GM18507 (cell line): Measurements from ENCODE around the gene NBPF6.
"Not testable (repeated sequence)": the region's sequence is repeated elsewhere in the genome, so short reads cannot be mapped to it uniquely, and the experiment has no call there.

Source experiments
- DNase-seq: peaks from one replicate; pipeline ENCODE4 v3.0.0; 2011; ENCODE audit warnings: low read depth; ENCODE audit not compliant: insufficient read length; ENCODE audit errors: extremely low spot score
- FAIRE-seq: peaks from 2 replicates; lab custom pipeline; 2011; peaks lifted over from hg19 to GRCh38; lab: Jason Lieb, UNC

Gene NBPF6

DNA sequence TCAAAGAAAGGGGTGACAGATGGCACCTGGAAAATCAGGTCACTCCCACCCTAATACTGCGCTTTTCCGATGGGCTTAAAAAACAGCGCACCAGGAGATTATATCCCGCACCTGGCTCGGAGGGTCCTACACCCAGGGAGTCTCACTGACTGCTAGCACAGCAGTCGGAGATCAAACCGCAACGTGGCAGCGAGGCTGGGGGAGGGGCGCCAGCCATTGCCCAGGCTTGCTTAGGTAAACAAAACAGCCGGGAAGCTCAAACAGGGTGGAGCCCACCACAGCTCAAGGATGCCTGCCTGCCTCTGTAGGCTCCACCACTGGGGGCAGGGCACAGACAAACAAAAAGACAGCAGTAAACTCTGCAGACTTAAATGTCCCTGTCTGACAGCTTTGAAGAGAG is 36.6 kb downstream of the NBPF6 start:
- FAIRE-seq, result not testable (repeated sequence)

DNA sequence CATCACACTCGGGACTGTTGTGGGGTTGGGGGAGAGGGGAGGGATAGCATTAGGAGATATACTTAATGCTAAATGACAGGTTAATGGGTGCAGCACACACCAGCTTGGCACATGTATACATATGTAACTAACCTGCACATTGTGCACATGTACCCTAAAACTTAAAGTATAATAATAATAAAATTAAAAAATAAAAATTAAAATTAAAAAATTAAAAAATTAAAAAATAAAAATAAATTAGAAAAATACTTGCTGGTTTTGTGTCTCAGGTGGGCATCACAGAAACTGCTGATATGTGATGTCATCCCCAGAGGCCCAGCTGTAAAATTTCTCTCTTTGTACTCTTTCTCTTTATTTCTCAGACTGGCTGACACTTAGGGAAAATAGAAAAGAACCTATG is 44.9 kb downstream of the NBPF6 start:
- DNase-seq, FAIRE-seq: not testable (repeated sequence)

More for the DNA sequence above, 36.6 kb downstream of the NBPF6 start:
- DNase-seq, result not testable (repeated sequence)

DNA sequence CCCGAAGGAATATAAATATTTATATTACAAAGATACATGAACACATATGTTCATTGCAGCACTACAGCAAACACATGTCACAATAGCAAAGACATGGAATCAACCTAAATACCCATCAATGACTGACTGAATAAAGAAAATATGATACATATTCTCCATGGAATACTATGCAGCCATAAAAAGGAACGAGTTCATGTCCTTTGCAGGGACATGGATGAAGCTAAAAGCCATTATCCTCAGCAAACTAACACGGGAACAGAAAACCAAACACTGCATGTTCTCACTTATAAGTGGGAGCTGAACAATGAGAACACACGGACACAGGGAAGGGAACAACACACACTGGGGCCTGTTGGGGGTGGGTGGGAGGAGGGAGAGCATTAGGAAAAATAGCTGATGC is 46.7 kb downstream of the NBPF6 start:
- FAIRE-seq, DNase-seq: not testable (repeated sequence)

DNA sequence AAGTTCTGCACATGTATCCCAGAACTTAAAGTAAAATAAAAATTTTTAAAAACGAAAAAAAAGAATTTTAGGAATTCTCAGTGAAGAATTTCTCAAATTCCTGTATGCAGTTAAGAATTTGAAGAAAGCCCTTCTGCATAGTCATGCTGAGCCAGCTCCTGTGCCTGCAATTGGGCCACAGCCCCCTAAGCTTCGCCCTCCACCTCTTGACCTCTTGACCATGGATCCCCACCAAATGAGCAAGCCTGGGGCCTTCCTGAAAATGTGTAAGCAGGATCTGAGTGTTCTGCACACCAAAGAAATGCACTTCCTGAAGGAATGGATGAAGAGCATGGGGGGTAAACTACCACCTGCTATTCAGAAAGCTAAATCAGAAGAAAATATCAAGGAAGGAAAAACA is 52.0 kb downstream of the NBPF6 start:
- no peak for DNase-seq
- no peak for FAIRE-seq

DNA sequence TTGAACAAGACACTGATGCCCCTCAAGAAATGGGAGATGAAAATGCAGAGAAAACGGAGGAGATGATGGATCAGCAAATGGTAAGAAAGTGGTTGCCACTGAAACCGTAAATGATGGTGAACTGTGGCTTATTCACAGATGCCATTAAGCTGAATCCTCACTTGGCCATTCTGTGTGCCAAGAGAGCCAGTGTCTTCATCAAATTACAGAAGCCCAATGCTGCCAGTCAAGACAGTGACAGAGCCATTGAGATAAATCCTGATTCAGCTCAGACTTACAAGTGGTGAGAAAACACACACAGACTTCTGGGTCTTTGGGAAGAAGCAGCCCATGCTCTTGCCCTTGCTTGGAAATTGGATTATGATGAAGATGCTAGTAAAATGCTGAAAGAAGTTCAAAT is 52.5 kb downstream of the NBPF6 start:
- DNase-seq, result no peak
- no peak for FAIRE-seq

DNA sequence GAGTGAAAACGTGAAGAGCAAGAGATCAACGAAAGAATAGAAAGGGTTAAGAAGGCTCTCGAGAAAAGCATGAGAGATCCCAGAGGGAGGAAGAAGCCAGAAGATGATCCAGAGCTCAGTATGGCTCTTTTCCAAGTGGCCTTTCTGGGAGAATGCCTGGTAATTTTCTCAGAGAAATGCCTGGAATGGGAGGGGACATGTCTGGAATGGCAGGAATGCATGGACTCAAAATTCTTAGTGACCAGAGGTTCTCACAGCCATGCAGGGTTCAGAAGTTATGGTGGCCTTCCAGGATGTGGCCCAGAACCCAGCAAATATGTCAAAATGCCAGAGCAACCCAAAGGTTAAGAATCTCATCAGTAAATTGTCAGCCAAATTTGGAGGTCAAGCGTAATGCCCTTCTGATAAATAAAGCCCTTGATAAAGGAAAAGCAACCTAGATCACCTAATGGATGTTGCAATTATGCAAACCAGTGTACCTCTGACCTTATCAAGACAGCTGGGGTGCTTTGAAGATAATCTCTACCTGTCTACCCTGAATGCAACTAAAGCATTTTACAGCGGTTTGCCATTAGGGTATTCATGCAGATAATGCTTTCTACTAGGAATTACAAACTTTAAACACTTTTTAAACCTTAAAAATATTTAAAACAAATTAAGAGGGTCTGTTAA is 53.1 kb downstream of the NBPF6 start:
- DNase-seq (no peak), FAIRE-seq (no peak)

DNA sequence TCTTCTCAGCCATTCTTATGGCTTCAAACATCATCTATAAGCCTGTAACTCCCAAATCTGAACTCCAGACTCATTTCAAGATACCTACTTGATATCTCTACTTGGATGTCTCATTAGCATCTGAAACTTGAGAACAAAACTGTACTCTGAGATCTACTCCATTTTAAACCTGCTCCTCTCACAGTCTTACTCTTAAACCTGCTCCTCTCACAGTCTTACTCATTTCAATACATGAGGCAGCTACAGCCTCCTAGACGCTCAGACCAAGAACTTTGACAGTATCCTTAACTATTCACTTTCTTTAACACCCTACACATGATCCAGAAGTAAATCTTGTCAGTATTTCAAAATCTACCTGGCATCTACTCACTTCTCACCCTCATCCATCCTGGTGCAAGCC is 54.3 kb downstream of the NBPF6 start:
- DNase-seq (no peak), FAIRE-seq (no peak)

DNA sequence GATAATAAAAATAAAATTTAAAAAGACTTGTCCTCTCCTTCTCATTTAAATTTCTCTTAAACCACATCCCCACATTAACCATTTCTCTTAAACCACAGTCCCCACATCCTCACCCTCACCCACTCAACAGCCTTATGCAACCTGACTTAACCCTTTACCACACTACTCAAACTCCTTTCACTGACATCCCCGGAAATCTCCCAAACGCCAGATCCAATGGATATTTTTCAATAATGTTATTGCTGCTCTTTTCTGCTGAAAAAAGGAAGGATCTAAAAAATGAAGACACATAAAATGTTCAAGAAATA is 55.6 kb downstream of the NBPF6 start:
- FAIRE-seq, result no peak
- DNase-seq, result no peak

DNA sequence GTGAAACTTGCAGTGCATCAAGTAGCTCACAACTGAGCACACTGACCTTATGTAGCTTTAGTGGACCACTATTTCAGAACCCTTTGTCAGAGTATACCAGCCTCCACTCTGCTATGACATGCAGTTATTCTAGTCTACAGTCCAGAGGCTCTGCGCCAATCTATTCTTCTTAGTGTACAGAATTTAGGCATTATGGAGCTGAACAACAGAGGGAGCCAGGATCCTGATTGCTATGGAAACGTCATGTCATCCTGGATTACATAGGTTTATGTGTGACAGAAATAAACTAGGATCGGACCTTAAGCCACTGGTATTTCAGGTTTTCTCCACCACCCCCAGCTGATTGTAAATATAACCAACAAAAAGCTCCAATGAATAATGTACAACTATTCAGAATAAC is 61.6 kb downstream of the NBPF6 start:
- FAIRE-seq, result no peak
- no peak for DNase-seq

DNA sequence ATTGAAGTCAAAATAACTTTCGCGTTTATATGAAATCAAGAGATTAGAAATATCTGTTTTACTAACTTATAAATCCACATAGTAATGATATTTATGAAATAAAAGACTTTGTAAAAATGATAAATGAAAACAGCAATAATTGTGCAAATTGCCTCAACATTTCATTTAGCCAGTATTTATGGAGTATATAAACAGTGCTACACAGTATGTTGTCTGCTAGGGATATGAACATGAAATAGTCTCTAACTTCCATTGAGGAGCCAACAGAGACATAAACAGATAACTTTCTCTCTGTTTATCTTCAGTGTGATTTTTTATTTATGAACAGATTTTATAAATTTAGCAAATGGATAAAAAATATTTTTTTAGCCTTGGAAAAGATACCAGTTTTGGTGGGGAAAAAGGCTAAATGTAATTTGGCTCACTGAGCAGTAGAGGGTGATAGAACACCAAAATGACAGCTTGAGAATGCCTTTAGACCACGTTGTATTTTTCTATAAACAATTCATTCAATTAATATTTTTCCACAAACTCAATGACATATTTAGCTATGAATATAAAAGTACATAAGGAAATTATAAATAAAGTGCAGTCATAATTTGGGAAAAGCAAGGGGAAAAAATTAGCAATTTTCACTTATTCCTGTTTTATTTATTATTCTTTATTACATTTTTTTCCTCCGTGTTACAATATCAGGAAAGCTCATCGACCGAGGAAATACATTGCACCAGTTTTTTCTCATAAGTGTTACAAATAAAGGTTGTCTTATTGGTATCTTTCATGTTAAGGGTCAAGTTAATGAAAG is 62.3 kb downstream of the NBPF6 start:
- peak; percentile 85 for FAIRE-seq
- no peak for DNase-seq

DNA sequence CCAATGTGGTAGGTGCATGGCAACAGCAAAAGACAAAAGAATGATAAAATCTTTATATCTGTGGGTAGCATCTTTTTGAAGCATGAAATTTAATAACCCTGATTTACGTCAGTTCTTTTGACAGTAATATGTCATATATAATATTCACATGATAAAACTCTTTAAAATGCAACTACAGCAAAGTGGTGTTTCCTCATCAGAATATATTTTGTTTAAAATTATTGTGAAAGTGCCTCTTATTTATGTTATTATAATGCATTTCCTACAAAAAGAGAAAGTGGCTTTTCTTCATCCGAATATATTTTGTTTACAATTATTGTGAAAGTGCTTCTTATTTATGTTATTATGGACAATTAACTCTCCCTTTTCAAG is 62.9 kb downstream of the NBPF6 start:
- FAIRE-seq (no peak), DNase-seq (no peak)

DNA sequence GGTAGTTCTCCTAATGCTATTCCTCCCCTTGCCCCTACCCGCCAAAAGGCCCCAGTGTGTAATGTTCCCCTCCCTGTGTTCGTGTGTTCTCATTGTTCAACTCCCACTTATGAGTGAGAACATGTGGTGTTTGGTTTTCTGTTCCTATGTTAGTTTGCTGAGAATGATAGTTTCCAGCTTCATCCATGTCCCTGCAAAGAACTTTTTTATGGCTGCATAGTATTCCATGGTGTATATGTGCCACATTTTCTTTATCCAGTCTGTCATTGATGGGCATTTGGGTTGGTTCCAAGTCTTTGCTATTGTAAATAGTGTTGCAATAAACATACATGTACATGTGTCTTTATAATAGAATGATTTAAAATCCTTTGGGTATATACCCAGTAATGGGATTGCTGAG is 63.8 kb downstream of the NBPF6 start:
- not testable (repeated sequence) for FAIRE-seq, DNase-seq

DNA sequence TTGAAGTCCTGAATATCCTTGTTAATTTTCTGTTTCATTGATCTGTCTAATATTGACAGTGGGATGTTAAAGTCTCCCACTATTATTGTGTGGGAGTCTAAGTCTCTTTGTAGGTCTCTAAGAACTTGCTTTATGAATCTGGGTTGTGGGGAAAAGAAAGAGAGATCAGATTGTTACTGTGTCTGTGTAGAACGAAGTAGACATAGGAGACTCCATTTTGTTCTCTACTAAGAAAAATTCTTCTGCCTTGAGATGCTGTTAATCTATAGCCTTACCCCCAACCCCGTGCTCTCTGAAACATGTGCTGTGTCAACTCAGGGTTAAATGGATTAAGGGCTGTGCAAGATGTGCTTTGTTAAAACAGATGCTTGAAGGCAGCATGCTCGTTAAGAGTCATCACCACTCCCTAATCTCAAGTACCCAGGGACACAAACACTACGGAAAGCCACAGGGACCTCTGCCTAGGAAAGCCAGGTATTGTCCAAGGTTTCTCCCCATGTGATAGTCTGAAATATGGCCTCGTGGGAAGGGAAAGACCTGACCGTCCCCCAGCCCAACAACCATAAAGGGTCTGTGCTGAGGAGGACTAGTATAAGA is 67.3 kb downstream of the NBPF6 start:
- FAIRE-seq, DNase-seq: not testable (repeated sequence)
